HG03460 (cell line): ENCODE results near the gene SEC23A.
"Not testable (repeated sequence)": the region's sequence is repeated elsewhere in the genome, so short reads cannot be mapped to it uniquely, and the experiment has no call there.

ENCODE experiments used
- ATAC-seq: cut with Tn5 transposase; IDR thresholded peaks from one replicate; pipeline ENCODE4 v1.9.1; 2021; ENCODE audit not compliant: unreplicated experiment

Gene SEC23A

GRCh38 chr14:39034481-39035296 is 68.3 kb downstream of the SEC23A start:
- ATAC-seq, result no peak

DNA sequence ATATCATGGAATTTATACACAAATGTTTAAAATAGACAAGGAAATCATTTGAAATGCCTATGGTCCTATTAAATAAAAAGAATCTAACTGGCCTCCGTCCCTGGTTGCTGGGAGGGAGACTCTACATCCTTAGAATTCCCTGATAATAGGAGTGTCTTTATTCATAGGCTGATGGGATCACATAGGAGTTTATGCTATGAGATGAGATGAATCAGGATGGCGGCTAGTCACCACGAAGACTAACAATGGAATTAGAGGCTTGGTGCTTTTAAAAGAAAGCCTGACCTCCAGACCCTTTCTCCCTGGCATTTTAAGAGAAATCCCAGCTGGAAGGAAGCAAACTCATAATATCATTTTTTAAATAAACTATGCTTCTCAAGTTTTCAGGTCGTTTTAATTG is 69.7 kb downstream of the SEC23A start:
- ATAC-seq, result no peak

- no peak for ATAC-seq
These were observed 72.8 kb downstream of the SEC23A start for GRCh38 chr14:39030209-39030608.

DNA sequence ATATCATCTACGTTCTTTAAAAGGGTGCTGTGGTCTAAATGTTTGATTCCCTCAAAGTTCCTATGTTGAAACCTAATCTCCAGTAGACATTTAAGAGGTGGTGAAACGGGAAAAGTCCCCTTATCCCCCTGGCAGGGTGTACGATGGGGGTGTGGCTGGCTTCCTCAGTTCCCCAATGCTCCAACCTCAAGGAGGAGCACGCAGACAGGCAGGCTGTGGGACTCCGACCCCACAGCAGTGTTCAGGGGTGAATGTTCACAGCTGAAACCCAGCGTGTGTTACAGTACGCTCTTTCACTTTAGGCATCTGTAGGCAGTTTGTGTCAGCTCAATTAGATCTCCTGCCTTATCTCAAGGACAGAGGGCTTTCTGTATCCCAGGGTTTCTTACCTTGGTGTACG is 73.2 kb downstream of the SEC23A start:
- ATAC-seq, result no peak

- no peak for ATAC-seq
These were observed 74.4 kb downstream of the SEC23A start for GRCh38 chr14:39028620-39029019.

DNA sequence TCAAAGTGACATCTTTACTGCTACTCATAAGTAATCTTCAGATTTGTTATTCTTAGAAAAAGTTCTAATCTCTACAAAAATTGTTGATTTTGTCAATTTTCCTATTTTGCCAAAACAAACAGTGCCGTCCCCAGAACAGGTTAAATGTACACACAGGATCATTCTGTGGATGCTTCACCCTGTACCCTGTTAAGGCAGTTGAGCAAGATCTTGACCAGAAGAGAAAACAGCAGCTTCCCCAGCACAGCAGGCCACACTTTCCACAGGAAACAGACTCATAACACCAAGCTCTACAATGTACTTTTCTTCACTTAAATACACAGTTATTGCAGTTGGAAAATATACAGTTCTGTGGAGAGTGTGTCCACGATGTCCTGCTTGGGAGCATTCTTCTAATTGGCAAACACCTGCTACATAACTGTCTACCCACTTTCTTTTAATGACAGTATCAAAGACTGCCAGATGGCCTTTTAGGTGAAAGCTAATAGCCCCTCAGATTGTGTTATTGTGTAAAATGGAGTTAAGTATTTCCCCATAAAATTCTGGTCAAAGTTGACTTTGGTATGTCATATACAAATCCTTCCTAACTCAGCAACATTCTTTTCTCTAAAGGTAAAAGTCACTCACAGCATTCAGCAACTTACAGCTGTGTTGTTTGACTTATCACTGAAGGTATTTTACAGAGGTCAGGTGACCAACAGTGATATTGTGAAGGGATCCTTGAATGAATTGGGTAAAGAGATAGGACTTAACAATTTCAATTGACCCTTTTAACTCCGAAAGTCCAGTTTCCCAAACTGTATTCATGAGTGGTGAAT is 77.0 kb downstream of the SEC23A start:
- ATAC-seq, result no peak

- ATAC-seq, result no peak
These were observed 77.7 kb downstream of the SEC23A start for GRCh38 chr14:39025250-39025809.

- ATAC-seq, result no peak
These were observed 78.8 kb downstream of the SEC23A start for GRCh38 chr14:39023939-39024871.

GRCh38 chr14:39017096-39018016 is 85.7 kb downstream of the SEC23A start:
- ATAC-seq, result not testable (repeated sequence)

DNA sequence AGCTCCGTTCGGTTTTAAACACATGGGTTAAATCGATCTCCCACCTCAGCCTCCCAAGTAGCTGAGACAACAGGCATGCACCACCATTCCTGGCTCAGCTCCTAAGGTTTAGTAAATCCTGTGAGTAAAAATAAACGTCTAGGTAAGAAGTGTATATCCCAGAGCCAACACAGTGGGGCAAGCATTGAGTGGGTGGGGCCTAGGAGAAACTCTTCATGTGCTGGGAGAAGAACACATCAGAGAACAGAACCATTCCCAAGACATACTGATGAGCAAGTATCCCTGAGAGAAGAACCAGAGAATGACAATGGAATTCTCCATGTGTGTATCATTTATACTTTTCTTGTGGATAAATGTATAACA is 86.3 kb downstream of the SEC23A start:
- no peak for ATAC-seq

- ATAC-seq, result no peak
These were observed 87.0 kb downstream of the SEC23A start for GRCh38 chr14:39015964-39016577.

DNA sequence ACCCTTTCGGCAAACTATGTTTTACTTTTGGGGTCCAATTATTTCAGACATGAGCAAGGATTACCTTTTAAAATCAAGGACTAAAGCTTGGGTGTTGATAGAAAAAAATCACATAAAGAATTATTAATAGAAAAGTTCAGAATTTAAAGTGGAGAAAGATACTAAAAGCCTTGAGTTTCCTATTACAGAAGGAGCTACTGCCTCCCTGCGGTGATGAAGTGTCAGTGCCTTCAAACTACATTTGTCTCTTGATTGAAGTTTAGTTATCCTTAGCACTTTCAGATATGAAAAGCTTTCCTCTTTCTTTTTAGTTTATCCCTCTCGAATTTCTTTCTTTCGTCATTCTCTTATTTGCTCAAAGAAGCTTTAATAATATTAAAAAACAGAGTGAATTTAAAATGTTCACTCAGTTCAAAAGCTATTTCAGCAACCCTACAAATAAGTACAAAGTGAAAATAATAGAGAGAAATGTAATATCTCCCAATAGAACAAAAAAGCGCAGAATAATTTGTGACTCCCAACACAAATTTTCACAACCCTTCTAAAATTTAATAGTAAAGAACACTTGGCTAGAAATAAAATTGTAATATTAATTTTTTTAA is 87.6 kb downstream of the SEC23A start:
- peak; percentile 76 for ATAC-seq

- ATAC-seq, result no peak
These were observed 88.6 kb downstream of the SEC23A start for GRCh38 chr14:39014460-39014859.

- not testable (repeated sequence) for ATAC-seq
These were observed 94.1 kb downstream of the SEC23A start for GRCh38 chr14:39008965-39009364.

DNA sequence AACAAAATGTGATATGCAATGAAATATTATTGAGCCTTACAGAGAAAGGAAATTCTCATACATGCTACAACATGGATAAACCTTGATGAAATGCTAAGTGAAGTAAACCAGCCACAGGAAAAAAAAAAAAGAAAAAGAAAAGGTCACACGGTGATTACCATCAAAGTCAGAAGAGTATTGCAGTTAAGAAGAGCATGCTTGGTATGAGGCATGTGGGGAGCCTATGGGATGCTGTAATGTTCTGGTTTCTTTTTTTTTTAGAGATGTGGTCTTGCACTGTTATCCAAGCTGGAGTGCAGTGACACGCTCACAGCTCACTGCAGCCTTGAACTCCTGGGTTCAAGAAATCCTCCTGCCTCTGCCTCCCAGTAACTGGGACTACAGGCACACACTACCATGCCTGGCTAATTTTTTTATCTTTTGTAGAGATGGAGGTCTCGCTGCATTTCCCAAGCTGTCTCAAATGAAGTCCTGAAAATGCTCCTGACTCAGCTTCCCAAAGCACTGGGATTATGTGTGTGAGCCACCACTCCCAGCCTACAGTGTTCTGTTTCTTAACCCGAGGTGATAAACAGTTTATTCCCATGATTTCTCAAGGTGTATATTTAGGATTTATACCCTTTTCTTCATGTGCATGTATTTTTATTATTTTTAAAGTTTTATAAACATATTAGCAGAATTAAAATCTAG is 96.2 kb downstream of the SEC23A start:
- ATAC-seq, result no peak

GRCh38 chr14:39005044-39005880 is 97.8 kb downstream of the SEC23A start:
- no peak for ATAC-seq

GRCh38 chr14:38999949-39000348 is 103.1 kb downstream of the SEC23A start:
- no peak for ATAC-seq
